GM13977 (cell line): Measurements from ENCODE around the gene CHST10.

Experiments
- DNase-seq: peaks from one replicate; pipeline ENCODE4 v3.0.0; 2012; ENCODE audit warnings: low spot score
- CTCF ChIP-seq: IDR thresholded peaks from 2 replicates; pipeline ENCODE4 v1.5.1; 2012; ENCODE audit warnings: mild to moderate bottlenecking, control low read depth; ENCODE audit not compliant: insufficient read depth; ENCODE audit errors: extremely low read depth, missing control alignments
- in situ Hi-C: fragments of 300-500 bp; cut with MboI; formaldehyde crosslinking; loops from one replicate; pipeline ENCODE4 v1.12.0; 2022; ENCODE audit warnings: low sequenced_read_pairs, low pct_unique_long_range_greater_than_20kb, mixed read lengths, inconsistent platforms; ENCODE audit not compliant: unreplicated experiment

CHST10 gene

GRCh38 chr2:100405403-100406119, 11.9 kb downstream of the CHST10 start:
- in situ Hi-C loops = no loop called here
- TF ChIP-seq CTCF = no peak
- DNase-seq = no peak

GRCh38 chr2:100404411-100404810, 13.1 kb downstream of the CHST10 start:
- TF ChIP-seq CTCF = no peak
- in situ Hi-C loops = no loop called here
- DNase-seq = no peak

GRCh38 chr2:100403722-100404121, 13.7 kb downstream of the CHST10 start:
- DNase-seq = no peak
- in situ Hi-C loops = no loop called here

GRCh38 chr2:100401268-100401667, 16.2 kb downstream of the CHST10 start:
- TF ChIP-seq CTCF = no peak
- in situ Hi-C loops = no loop called here
- no peak for DNase-seq

More at GRCh38 chr2:100403722-100404121, 13.7 kb downstream of the CHST10 start:
- no peak for TF ChIP-seq CTCF

- DNase-seq = no peak
- in situ Hi-C loops = loop anchor here (25.0 kb wide), 1 partner anchor 837 kb away; no protein-coding TSS in a partner anchor
- no peak for TF ChIP-seq CTCF
Measured at GRCh38 chr2:100399714-100400113, 17.8 kb downstream of the CHST10 start.

GRCh38 chr2:100397976-100398375, 19.5 kb downstream of the CHST10 start:
- no peak for TF ChIP-seq CTCF
- no peak for DNase-seq
- in situ Hi-C loops = loop anchor here (25.0 kb wide), 1 partner anchor 836 kb away; no protein-coding TSS in a partner anchor
